Activated CD4-positive, CD25-positive, alpha-beta regulatory T cell (primary cell): Measurements from ENCODE around the gene CIB1.
A peak's percentile ranks its signal among the peaks of the same experiment; 100 is the strongest.
"Not testable (repeated sequence)": the region's sequence is repeated elsewhere in the genome, so short reads cannot be mapped to it uniquely, and the experiment has no call there.

ENCODE experiments used
- DNase-seq, 4 experiments: peaks; one replicate each; lab custom pipeline; 2025; lab: John Stamatoyannopoulos, UW

CIB1 gene

DNA sequence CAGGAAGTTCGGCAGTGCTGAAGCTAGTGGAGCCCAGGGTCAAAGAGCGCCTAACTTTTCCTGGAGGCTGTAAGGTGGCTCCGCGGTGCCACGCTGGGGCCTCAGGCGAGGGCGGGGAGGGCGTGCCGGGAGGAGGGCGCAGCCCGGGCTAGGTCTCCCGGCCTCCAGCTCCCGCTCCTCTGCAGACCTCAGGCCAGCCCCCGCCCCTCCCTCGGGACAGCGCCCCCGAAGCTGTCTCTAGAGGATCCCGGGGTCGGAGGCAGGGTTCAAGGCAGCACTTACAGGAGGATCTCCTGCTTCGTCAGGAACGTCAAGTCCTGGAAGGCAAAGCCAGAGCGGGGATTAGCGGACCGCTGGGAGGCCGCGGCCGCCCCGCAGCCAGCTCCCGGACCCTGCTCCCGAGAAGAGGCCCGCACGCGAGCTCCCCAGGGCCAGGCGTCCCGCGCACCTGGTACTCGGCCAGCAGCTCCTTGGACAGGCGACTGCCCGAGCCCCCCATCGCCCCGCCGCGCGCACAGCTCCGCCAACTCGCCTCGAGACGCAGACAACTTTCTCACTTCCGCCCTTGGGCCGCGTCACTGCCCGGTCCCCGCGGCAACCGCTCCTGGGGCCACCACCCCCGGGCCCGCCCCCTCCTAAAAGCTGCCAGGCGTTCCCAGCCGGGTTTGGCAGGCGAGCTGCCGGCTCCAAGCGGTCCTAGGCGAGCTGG lies at the start of gene CIB1:
Gene CIB1, minus strand, starts transcription at position 555 of the 709 bp plus-strand sequence. Its CDS starts 56 bp downstream, at position 499.
- DNase-seq, result peak; percentile 46 to 94 (median 92)

GRCh38 chr15:90281637-90282036 lies 47.9 kb upstream of the CIB1 start:
- not testable (repeated sequence) for DNase-seq

DNA sequence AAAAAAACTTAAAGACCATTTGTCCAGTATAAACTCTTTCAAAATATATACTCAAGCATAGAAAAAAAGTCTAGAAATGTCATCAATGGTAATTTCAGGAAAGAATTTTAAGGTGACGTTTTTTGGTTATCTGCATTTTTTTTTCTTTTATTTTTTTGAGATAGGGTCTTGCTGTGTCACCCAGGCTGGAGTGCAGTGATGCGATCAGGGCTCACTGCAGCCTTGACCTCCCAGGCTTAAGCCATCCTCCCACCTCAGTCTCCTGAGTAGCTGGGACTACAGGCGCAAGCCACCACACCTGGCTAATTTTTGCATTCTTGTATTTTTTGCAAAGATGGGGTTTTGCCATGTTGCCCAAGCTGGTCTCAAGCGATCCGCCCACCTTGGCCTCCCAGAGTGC lies 47.0 kb upstream of the CIB1 start:
- not testable (repeated sequence) for DNase-seq

DNA sequence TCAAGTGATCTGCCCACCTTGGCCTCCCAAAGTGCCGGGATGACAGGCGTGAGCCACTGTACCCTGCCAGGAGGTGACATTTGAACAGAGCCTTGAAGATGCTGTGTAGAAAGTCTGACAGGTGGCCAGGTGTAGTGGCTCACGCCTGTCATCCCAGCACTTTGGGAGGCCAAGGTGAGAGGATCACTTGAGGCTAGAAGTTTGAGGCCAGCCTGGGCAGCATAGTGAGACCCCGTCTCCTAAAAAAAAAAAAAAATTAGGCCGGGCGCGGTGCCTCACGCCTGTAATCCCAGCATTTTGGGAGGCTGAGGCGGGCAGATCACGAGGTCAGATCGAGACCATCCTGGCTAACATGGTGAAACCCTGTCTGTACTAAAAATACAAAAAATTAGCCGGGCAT lies 44.7 kb upstream of the CIB1 start:
- not testable (repeated sequence) for DNase-seq

- no peak for DNase-seq
Observed at GRCh38 chr15:90271459-90272166, 37.9 kb upstream of the CIB1 start.

DNA sequence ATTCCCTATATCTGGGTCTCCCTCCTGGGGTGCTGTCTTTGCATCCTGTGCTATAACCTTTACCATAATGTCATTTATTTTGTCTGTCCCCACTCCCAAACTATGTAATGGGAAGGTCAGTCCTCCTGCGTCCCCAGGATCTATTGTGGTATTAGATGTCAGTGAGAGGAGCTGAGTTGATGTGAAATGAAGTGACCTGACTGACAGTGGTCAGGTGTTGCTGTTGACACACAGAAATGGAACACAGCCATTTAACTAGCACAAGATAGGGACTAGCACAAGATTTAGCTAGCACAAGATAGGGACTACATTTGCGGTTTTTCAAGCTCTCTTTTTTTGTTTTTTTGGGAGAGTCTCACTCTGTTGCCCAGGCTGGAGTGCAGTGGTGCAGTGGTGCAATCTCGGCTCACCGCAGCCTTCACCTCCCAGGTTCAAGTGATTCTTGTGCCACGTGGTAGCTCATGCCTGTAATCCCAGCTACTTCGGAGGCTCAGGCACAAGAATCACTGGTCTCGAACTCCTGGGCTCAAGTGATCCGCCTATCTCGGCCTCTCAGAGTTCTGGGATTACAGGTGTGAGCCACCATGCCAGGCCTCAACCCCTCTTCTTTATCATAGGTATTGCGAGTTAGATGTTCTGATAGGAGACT lies 36.9 kb upstream of the CIB1 start:
- no peak for DNase-seq

- no peak for DNase-seq
Observed at GRCh38 chr15:90268415-90268814, 34.7 kb upstream of the CIB1 start.

DNA sequence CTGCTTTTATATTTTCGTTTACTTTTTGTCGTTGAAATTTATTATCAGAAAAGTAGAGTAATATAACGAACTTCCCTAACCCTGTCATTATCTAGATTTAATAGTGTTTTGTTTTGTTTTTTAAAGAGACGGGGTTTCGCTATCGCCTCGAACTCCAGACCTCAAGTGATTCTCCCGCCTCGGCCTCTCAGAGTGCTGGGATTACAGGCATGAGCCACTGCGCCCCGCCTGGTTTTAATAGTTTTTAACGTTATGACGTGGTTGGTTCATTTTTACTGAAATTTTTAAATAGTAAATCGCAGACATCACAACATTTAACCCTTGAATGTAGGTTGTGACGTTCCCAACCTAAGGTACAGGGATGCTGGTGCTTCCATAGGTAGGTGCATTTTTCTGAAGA lies 32.7 kb upstream of the CIB1 start:
- no peak for DNase-seq

DNA sequence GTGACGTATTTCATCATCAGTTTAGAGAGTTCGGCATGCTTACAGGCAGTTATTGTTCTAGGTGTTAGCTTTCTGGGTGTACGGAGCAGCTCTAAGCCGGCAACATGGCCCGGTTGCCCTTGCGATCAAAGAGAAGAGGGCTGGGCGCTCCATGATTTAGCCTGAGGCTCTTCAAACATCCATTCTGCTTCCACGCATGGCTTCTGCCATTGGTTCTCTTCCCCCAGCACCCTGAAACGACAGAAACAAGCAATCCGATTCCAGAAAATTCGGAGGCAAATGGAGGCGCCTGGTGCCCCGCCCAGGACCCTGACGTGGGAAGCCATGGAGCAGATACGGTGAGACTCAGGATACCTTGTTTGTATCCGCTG lies 32.3 kb upstream of the CIB1 start:
- peak in 2 of 4 experiments; percentile 16 to 24 for DNase-seq

DNA sequence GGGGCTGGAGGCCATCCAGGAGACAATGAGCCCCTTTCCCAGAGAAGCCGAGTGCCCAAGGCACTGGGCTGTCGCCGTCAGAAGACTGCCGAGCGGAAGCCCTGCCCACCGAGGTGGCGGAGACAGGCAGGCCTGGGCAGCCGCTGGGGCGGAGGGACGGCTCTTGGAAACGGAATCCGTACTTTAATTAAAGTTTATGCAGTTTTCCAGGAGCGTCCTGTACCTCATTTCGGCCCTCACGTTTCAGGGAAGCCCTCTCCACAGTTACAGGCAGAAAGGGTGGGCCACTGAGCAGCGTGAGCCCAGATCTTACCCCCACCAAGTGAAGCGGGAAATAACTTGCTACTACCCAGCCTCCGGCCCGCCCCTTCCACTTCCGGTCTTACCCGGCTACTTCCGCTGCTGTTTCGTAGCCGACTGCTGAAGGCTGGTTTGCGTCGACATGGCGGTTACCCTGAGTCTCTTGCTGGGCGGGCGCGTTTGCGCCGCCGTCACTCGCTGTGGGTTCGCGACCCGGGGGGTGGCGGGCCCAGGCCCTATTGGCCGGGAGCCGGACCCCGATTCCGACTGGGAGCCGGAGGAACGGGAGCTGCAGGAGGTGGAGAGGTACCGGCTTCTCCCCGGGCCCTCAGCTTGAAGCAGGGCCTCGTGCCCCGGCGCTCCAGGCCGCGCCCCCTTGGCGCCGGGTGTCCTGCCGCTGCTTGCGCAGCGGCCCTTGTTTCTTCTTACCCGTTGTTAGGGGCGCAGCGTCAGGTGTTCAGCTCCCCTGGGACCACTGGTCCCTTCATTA lies 31.7 kb upstream of the CIB1 start, which contains the start of gene NGRN:
Gene NGRN, plus strand, starts transcription at position 402 of the 790 bp plus-strand sequence. Its CDS starts 41 bp downstream, at position 443.
- peak; percentile 67 to 85 (median 82) for DNase-seq

GRCh38 chr15:90264671-90265070 lies 30.9 kb upstream of the CIB1 start:
- no peak for DNase-seq

DNA sequence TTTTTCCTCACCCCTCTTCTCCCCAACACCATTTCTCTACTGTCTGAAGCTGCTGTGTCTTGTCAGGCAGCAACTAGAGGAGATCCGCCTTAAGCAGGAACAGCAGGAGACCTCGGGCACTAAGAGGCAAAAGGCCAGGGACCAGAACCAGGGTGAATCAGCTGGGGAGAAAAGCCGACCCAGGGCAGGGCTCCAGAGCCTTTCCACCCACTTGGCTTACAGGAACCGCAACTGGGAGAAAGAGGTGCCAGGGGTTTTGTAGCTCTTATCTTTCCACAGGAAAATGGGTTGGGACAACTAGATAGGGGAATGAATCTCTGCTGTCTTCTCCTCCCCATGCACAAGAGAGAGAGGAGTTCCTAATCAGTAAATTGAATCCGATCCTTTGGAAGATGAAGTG lies 28.7 kb upstream of the CIB1 start:
- DNase-seq, result no peak

- DNase-seq, result no peak
Observed at GRCh38 chr15:90261811-90262210, 28.1 kb upstream of the CIB1 start.

DNA sequence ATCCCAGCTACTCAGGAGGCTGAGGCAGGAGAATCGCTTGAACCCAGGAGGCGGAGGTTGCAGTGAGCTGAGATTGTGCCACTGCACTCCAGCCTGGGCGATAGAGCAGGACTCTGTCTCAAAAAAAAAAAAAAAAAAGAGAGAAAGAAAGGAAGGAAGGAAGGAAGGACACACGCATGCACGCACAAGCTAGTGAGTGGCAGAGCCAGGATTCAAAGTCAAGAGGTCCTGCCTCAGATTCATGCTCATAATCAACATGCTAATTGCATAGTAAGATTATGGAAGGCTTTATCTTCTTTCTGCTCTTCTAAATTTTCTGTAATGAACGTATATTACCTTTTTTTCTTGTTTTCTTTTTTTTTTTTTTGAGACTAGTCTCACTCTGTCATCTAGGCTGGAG lies 27.0 kb upstream of the CIB1 start:
- not testable (repeated sequence) for DNase-seq

DNA sequence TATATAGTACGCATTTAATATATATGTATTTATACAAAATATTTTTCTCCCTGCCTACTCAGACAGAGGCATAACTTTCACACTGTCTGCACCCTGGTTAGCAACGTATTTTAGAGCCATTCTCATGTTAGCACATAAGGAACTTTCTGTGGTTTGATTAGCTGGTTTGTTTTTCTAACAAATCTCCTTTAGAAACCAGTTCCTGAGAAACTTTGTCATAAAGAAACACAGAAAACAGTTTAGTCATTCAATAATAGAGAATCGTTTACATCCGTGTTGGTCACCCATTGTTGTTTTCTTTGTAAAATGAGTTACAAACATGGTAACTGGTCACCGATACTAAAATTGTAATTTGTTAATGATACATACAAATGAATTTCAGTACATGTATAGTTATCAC lies 25.8 kb upstream of the CIB1 start:
- no peak for DNase-seq

GRCh38 chr15:90257776-90258175 lies 24.0 kb upstream of the CIB1 start:
- DNase-seq, result no peak

GRCh38 chr15:90249203-90249863 lies 15.6 kb upstream of the CIB1 start, which contains the start of gene TTLL13:
TSS of gene TTLL13 (plus strand) at chr15:90249556. CDS start at chr15:90250631, 1,075 bp downstream.
- DNase-seq, result peak in 3 of 4 experiments; percentile 38 to 70 (median 57)

DNA sequence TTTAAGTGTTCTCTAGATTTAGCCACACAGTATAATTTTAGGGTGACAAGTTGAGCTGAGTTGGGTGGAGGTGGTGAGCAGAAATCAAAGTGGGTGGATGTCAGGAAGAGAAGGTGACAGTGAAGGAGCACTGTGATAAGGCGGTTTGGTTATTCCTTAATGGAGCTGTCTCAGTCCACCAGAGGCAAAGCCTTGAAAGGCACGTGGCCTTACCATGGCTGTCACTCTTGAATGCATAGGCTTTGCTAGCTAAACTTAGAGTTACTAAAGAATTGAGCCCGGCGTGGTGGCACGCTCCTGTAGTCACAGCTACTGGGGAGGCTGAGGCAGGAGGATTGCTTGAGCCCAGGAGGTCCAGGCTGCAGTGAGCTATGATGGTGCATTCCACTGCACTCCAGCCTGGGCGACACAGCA lies 15.1 kb upstream of the CIB1 start:
- DNase-seq, result no peak

DNA sequence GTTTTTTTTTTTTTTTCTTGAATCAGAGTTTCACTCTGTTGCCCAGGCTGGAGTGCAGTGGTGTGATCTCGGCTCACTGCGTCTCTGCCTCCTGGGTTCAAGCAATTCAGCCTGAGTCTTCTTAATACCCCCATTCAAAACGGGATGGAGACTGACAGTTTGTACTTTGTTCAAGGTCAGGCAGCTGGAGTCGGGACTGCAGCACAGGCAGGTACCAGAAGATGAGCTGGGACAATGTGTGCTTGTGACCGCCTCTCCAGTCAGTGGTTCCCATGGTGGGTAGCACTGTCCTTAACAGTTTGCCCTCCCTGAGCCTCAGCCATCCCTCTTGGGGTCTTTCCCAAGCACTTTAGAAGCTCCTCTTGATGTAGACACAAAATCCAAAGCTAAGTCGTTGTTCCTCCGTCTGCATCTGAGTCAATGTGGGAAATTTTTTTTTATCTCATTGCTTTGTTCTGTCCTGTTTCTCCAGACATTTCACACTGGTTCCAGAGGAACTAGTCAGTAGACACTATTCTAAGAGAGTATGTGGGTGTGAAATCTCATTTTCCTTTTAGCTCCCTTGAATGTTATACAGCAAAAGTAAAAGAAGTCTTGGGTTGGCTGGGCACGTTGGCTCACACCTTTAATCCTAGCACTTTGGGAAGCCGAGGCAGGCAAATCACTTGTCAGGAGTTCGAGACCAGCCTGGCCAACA lies 10.3 kb upstream of the CIB1 start:
- DNase-seq, result no peak

DNA sequence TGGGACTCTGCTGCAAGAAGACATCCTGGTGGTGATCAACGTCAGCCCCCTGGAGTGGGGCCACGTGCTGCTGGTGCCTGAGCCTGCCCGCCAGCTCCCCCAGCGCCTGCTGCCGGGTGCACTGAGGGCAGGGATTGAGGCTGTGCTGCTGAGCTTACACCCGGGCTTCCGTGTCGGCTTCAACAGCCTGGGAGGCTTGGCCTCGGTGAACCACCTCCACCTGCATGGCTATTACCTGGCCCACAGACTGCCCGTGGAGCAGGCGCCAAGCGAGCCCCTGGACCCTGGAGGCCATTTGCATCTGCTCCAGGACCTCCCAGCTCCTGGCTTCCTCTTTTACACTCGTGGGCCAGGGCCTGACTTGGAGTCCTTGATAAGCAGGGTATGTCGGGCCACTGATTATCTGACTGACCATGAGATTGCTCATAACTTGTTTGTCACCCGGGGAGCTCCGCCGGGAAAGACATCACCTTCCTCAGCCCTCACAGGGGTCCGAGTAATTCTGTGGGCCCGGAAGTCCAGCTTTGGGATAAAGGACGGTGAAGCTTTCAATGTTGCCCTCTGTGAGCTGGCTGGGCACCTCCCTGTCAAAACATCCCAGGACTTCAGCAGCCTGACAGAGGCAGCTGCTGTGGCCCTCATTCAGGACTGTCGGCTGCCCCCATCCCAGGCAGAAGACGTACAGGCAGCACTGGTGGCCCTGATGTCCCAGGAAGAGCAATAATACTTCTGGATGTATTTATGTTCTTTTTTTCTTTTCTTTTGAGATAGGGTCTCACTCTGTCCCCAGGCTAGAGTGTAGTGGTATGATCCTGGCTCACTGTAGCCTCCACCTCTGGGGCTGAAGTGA lies 7.8 kb upstream of the CIB1 start:
- no peak for DNase-seq
